LoVo (cell line): ENCODE results near the gene CTNNA3.

Source experiments
- DNase-seq: peaks from one replicate; pipeline ENCODE4 v3.0.0-alpha.2; 2016; ENCODE audit warnings: low spot score

Gene CTNNA3

DNA sequence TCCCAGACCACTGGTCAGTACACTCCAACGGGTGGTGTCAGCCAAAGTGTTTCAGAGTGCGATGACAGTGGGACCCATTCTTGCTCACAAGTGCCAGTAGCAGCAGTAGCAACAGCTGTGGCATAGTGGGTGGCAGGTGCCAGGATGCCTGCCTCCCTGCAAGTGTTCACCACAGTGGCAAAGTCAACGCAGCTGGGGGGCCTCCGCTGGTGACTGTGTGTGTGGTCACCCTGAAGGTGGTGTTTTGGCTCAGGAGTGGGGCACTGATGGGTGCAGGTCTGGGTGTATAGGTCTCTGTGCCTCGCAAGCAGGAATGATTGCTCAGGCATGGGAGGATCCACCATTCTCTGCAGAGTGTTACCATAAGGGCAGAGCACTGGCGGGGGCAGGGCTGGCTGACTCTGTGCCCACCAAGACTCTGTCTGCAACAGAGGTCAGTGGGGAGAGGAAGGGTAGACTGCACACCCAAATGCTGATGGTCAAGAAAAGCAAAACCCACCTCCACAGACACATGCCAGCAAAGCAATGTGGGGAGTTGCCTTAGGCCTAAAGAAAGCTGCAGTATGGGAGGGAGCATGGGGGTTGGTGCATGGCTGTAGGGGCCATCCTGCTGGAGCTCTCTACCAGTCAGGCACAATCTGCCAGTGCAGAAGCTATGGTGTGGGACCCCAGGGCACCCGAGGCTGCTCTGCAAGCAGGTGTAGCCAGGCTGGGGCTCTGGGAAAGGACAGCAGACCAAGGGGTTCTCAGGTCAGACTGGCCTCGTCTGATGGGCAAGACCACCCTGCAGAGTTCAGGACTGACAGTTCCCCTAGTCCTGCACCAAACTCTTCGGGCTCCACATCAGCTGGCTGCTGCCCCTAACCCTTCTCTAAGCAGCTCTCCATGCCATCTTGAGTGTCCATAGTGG, 368.1 kb downstream of the CTNNA3 start:
- DNase-seq, result no peak

DNA sequence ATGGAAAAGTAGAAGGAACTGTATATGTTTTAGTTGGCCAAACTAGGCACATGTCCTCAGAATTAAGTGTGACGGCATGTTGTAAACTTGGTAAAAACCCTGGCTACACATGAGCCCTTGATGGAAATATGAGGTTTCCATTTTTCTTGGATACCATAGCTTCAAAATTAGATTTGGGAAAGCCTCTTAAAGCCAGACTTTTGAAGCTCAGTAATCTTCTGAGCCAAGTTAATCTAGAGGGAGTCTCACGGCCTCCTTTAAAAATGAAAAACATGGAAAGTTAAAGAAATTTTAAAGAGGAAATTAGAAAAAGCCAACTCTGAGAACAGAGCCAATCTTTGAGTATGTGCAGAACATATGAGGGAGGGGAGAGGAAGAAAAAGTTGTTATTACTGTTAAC, 376.0 kb downstream of the CTNNA3 start:
- no peak for DNase-seq

DNA sequence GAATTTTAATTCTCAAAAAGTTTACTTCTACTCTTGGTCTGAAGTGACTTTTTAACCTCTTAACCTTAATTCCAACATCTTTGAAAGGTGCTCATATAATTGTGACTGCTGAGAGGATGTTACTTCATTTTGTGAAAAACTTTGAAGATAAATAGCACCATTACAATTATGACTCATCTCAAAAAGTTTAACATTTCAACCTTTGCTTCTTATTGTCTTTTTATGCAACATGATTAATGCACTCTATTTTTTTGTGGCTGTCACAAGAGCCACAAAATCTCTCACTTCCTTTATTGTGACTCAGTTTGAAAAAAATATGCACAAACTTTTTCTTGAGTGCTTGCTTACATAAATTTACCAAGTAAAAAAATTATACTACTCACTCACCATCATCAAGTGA, 387.1 kb downstream of the CTNNA3 start:
- DNase-seq, result no peak

GRCh38 chr10:67306588-67307205, 389.3 kb downstream of the CTNNA3 start:
- peak; percentile 21 for DNase-seq

GRCh38 chr10:67302701-67303100, 393.3 kb downstream of the CTNNA3 start:
- no peak for DNase-seq

DNA sequence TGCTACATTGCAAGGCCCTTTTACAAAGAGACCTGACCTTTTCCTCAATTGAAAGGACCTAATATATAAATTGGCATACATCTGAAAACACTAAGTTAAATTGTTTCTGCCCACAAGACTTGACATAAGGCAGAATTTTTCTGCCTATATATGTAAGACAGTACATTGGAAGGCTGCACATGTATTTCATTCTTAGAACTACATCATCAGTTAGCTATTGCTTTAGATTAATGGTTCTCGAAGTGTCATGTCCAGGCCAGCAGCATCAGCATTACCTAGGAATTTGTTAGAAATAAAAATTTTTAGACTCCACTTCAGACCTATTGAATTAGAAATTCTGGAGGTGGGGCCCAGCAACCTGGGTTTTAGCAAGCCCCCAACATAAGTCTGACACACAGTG, 396.2 kb downstream of the CTNNA3 start:
- DNase-seq, result no peak

DNA sequence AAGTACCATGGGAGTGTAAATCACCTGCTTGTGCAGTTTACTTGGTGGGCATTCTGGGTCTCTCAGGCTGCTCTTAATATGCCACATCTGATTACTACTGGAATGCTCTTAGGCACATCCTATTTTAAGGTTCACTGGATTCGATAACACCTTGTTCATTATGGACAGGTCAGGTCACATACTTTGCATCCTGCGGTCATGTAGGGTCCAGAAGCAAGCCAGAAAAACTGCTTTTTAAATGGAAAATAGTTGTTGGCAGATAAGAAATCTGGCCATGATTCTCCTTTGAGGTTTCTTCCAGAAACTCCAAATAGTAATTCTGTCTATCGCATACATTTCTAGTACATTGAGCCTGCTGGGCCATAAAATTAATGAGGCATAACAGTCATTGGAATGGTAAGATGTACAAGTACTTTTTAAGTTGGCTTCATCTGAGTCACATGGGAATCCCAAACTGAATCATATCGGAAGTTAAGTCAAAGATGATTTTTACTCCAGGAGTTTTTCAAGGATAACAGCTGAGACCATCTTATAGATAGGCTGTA, 398.3 kb downstream of the CTNNA3 start:
- no peak for DNase-seq

DNA sequence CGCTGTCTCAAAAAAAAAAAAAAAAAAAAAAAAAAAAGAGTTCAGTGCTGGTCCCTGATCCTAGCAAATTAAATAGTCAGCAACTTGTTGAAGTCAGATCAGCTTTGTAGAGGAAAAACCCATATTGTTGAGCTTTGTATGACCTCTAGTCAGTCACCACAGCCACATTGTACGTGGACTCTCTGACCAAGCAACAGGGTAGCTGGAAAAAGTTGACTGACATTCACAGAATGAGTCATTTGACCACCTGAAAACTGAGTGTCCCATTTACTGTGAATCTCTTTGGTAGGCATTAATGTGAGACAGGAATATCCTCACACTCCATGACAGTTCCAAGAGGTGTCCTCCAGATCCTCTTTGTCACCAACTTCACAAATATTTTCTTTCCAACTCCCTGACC, 399.1 kb downstream of the CTNNA3 start:
- DNase-seq, result no peak

DNA sequence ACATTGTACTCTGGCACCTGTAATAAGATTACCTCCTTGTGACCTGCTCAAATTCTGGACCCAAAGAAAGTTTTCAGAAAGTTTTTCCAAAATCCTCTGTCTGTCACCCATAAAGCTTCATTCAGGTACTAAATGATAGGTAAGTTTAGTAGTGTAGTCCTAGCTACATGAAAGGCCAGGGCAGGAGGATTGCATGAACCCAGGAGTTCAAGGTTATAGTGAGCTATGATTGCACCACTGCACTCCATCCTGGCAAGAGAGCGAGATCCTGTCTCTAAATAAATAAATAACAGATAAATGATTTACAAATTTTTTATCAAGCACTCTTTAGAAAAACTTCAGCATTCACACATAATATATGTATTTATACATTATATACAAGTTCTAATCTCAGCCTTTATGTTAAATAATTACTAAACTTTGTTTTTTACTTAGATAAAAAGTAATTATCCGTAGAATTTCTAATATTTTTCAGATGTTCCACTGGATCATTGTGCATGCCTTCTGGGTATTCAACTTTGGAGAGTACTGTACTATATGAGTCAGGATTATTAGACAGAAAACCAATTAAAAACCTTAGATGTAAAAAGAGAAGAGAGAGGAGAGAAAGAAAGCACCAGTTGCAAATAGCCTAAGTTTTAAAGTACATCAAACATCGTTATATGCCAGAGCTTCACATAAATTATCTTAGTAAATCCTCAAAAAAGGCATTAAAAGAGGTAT, 407.1 kb downstream of the CTNNA3 start:
- no peak for DNase-seq

DNA sequence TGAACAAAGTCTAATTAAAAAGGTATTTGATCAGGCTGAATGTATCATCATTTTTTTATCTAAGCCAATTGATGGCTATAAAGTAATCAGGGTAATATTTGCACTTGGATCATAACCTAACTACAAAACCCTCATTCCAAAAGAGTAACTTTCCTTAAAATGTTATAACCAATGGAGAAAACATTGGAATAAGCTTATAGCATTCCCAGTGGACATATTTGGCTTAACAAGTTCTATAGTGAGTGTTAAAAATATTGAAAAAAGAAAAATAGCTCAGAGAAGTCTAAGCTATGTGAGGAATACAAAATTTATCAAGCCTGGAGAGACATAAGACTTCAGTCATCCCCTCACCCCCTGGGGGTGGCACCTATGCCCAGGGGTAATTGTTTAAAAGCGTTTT, 411.4 kb downstream of the CTNNA3 start:
- no peak for DNase-seq

GRCh38 chr10:67282871-67283270, 413.1 kb downstream of the CTNNA3 start:
- no peak for DNase-seq

DNA sequence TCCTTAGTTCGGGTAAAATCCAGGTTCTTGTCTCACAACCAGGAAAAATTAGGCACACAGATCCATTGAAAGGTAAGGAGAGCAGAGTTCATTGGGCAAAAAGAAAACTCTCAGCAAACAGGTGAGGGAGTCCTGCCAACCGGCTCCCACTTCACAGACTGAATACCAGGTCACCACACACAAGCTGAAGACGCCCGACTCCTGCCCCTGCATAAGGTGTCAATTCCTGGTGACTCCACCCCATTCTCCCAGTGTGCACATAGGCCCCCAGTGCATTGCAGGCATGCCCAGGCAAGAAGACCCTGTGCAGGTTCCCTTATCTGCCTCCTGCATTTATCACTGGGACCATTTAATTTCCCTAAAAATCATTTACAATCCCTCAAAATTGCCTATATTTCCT, 415.6 kb downstream of the CTNNA3 start:
- DNase-seq, result no peak

GRCh38 chr10:67277402-67277801, 418.6 kb downstream of the CTNNA3 start:
- no peak for DNase-seq

GRCh38 chr10:67269828-67270227, 426.2 kb downstream of the CTNNA3 start:
- no peak for DNase-seq

DNA sequence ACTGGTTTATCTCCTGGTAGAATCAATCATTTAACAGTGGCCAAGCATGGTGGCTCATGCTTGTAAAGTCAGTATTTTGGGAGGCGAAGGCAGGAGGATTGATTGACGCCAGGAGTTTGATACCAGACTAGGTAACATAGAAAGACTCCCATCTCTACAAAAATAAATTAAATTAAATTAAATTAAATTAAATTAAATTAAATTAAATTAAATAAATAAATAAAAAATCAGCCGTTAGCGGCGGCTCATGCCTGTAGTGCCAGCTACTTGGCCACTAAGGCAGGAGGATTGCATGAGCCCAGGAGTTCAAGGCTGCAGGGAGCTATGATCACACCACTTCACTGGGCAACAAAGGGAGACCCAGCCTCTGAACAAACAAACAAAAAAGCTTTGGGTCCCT, 427.8 kb downstream of the CTNNA3 start:
- DNase-seq, result no peak

- no peak for DNase-seq
These were observed 433.3 kb downstream of the CTNNA3 start for GRCh38 chr10:67262675-67263074.

GRCh38 chr10:67261300-67261797, 434.6 kb downstream of the CTNNA3 start:
- no peak for DNase-seq

DNA sequence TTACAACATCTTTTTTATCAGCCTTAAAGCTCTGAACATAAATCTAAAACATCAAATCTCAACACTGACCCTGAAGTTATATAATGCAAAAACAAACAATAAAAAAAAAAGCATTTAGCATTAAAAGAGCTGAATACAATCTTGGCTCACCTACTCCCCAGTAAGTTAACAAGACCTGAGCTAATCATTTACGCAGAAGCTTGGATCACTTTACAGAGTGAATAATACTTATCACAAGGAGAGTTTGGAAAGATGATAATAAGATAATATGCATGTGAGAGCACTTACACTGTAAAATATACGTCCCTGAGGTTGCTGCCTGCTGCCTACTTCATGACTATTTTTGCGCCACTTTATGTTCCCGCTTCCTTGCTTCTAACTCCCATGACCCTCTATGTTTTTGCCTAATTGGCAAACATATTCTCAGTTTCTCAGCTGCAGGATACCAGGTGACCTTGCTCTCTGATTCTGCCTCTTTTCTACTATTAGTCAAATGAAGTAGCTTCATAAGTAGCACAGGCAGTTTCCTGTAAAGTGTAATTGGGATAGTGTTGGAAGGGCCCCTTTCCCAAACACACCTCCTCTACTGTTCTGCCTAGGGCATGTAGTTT, 436.6 kb downstream of the CTNNA3 start:
- peak; percentile 37 for DNase-seq

- no peak for DNase-seq
These were observed 438.4 kb downstream of the CTNNA3 start for GRCh38 chr10:67257427-67258144.

GRCh38 chr10:67257018-67257417, 439.0 kb downstream of the CTNNA3 start:
- DNase-seq, result no peak

GRCh38 chr10:67250686-67251085, 445.3 kb downstream of the CTNNA3 start:
- DNase-seq, result no peak
